Pancreas (tissue), 10 donors: ENCODE measurements around the gene OPCML. TPM values are rescaled to one million over a fixed set of nuclear protein-coding genes. Genes with fewer than 3 reads are reported as not detected.

Experiments
- ATAC-seq, 4 donors: fragments of 200-7000 bp; cut with Tn5 transposase; one replicate each; pipeline versions ENCODE4 v1.8.0 to v1.9.1; 2020; ENCODE audit warnings: mild to moderate bottlenecking in 4 of 4, moderate library complexity in 4 of 4
- DNase-seq, 6 donors: peaks; one replicate each; pipeline ENCODE4 v3.0.0-alpha.2; 2020
- FAIRE-seq: peaks from 2 replicates; lab custom pipeline; 2012; peaks lifted over from hg19 to GRCh38; lab: Jason Lieb, UNC
- H3K27ac ChIP-seq, 4 donors: fragments of 200-600 bp; sonication (generic); 1 replicate in 3 of 4; 2 replicates in 1 of 4; pipeline versions ENCODE4 v1.5.0 to v1.8.0; 2020
- H3K27me3 ChIP-seq, 4 donors: fragments of 200-600 bp; one replicate each; pipeline ENCODE4 v1.8.0; 2021
- H3K36me3 ChIP-seq, 3 donors: fragments of 200-600 bp; sonication (generic) in 1 of 3; one replicate each; pipeline versions ENCODE4 v1.5.0 to v1.8.0; 2020 to 2021
- H3K4me1 ChIP-seq, 3 donors: fragments of 200-600 bp; one replicate each; pipeline ENCODE4 v1.8.0; 2021
- H3K4me3 ChIP-seq, 4 donors: fragments of 200-600 bp; sonication (generic) in 2 of 4; one replicate each; pipeline versions ENCODE4 v1.5.0 to v1.8.0; 2020 to 2021
- H3K9me3 ChIP-seq, 4 donors: fragments of 200-600 bp; one replicate each; pipeline ENCODE4 v1.8.0; 2021
- CTCF ChIP-seq, 4 donors: fragments of 200-600 bp; sonication (generic) in 3 of 4; IDR thresholded peaks; one replicate each; pipeline versions ENCODE4 v1.5.0 to v1.8.0; 2021; ENCODE audit warnings: antibody characterized with exemption in 4 of 4
- WGBS, 2 donors: extraction: QIAGEN DNeasy Blood & Tissue Kit; methylation state at CpG; one replicate each; pipeline ENCODE4 v1.1.7; 2013; 5-methylcytosine and 5-hydroxymethylcytosine counted together
- intact Hi-C, 3 donors: fragments of 100-400 bp; cut with DNase I; formaldehyde crosslinking; loops; one replicate each; pipeline versions ENCODE4 v1.11.1 to v1.14.2; 2022
- polyA plus RNA-seq, 2 donors: library from polyadenylated mRNA; stranded (reverse); fragments of 200-250 nt; gene quantifications; one replicate each; pipeline ENCODE4 v1.2.3, GENCODE V29; 2013
- total RNA-seq, 6 donors: library from RNA; stranded (reverse); fragmentation: NEBNext Ultra II Directional in 4 of 6; extraction: Animal tissue kit (Norgen Biotek cat#: 25700) in 4 of 6; gene quantifications; one replicate each; pipeline versions ENCODE4 v1.2.1 to v1.2.4, GENCODE V29; 2021 to 2023
- donor health status: healthy with polysubstance abuse.
- donor health status: DM: no; HTN: no; CAD: no; lungs with moderate emphysema.
- donor health status: DM: no; HTN: no; CAD: no.
- donor health status: control.
- donor health status: control.
- donor health status: Bipolar disorder and iron deficiency.
- donor health status: DM: yes; HTN: yes; CAD: no.
- donor health status: DM: no; HTN: no; CAD: no.
- donor health status: DM: no; HTN: no; CAD: no.
- donor health status: DM: yes; HTN: yes; CAD: no.

The OPCML gene
- total and polyA plus RNA-seq, 8 donors: 0.05 to 0.31 (median 0.19) TPM

DNA sequence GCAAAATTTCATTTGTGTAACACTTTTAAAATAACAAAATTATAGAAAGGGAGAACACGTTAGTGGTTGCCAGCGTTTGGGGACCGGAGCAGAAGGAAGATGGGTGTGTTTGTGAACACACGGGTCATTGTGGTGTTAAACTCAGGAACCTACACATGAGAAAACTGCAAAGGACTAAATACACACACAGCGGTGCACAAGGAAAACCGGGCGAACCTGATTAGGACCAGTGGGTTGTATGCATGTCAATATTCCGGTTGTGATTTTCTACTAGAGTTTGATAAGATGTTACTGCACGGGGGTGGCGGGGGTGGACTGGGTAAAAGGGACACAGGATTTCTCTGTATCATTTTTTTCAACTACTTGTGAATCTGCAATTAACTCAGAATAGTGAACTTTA is 351.2 kb downstream of the OPCML start:
- intact Hi-C loops: no loop called here
- FAIRE-seq (no peak), ATAC-seq (no peak), DNase-seq (no peak)
- 10 to 15% methylated on average over 10 of the region's 10 CpGs for WGBS, 2 donors
- no peaks in the 10 kb centered on the region for H3K4me1 ChIP-seq
- no peak for TF ChIP-seq CTCF (IDR thresholded peaks at IDR 0.05)
- no peaks in the 10 kb centered on the region for H3K9me3 ChIP-seq
- no peaks in the 10 kb centered on the region for H3K36me3 ChIP-seq
- H3K27ac ChIP-seq: no peak overlapping the region
- H3K4me3 ChIP-seq: no peak overlapping the region
- H3K27me3 ChIP-seq: peaks cover 0 to 9% (median 0%) of the 10 kb centered on the region in 4 donors

DNA sequence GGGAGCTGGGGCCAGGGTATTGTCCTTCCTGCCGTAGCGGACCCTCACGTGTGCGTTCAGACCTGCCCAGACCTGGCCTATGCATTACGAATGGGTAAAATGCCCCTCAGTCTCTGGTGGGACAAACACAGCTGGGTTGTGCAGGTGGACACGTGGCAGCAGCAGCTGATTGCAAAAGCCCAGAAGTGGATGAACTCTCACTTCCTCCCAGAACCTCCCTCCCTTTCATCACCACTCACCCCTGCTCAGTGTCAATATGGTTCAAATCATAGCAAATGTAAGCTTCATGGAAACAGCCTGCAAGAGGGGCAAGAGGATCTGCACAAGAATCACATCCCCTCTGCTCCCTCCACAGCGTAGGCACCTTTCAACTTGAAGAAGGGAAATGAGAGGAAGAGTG is 352.1 kb downstream of the OPCML start:
- Histone ChIP-seq H3K4me1 (no peaks in the 10 kb centered on the region), H3K36me3 (no peaks in the 10 kb centered on the region), H3K27ac (no peak overlapping the region), H3K27me3 (peaks cover 0 to 9% (median 0%) of the 10 kb centered on the region in 4 donors), H3K4me3 (no peak overlapping the region), H3K9me3 (no peaks in the 10 kb centered on the region)
- WGBS, 2 donors: 53 to 77% methylated on average over 7 of the region's 7 CpGs
- no peak for DNase-seq
- ATAC-seq: no peak
- FAIRE-seq: no peak
- TF ChIP-seq CTCF (IDR thresholded peaks at IDR 0.05): no peak
- intact Hi-C loops: no loop called here

DNA sequence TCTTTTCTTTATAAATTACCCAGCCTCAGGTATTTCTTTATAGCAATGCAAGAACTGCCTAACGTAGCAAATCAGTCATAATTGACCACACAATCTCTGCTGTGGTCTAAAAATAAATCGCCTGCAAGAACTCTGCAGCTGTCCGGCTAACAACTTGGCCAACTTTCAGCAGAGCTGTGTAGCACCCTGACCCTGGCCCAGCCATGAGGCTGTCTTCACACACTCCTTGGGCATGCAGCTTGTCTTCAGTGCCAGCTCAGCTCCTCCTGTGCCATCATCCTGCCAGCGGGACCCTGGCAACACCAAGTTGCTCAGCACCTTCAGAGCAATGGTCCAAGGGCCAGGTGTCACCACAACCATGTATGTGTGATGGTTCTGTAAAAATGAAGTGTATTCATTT is 355.6 kb downstream of the OPCML start:
- no peak for FAIRE-seq
- intact Hi-C loops: no loop called here
- WGBS, 2 donors: 69% methylated on average over 4 of the region's 4 CpGs

DNA sequence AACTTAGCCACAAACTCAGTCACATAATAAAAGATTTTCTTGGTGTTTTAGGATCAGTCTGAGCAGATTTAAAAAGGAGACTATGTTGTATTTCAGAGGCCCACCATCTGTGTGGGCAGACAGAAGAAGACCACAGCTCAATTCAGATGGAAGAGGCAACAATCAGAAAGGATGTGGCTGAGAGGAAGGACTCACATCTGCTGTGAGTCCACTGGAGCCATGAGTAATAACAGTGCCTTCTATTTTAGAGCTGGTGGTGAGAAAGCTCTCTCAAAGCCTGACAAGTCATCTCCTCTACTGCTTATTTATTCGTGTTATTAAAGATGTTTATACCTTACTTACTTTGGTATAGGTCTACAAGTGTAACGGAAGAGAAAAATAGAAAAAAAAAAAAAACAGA is 357.2 kb downstream of the OPCML start:
- intact Hi-C loops: no loop called here
- WGBS, 2 donors: 68 to 74% methylated on average over 2 of the region's 2 CpGs
- Histone ChIP-seq H3K27me3 (no peaks in the 10 kb centered on the region), H3K9me3 (no peaks in the 10 kb centered on the region), H3K4me1 (no peaks in the 10 kb centered on the region), H3K27ac (no peak overlapping the region), H3K4me3 (no peak overlapping the region), H3K36me3 (no peaks in the 10 kb centered on the region)
- no peak for ATAC-seq
- FAIRE-seq: no peak
- no peak for TF ChIP-seq CTCF (IDR thresholded peaks at IDR 0.05)
- no peak for DNase-seq

More for the DNA sequence above, 355.6 kb downstream of the OPCML start:
- TF ChIP-seq CTCF (IDR thresholded peaks at IDR 0.05): no peak
- Histone ChIP-seq H3K27ac (no peak overlapping the region), H3K36me3 (no peaks in the 10 kb centered on the region), H3K27me3 (peaks cover 0 to 3% (median 0%) of the 10 kb centered on the region in 4 donors), H3K4me1 (no peaks in the 10 kb centered on the region), H3K9me3 (no peaks in the 10 kb centered on the region), H3K4me3 (no peak overlapping the region)
- no peak for DNase-seq
- no peak for ATAC-seq

DNA sequence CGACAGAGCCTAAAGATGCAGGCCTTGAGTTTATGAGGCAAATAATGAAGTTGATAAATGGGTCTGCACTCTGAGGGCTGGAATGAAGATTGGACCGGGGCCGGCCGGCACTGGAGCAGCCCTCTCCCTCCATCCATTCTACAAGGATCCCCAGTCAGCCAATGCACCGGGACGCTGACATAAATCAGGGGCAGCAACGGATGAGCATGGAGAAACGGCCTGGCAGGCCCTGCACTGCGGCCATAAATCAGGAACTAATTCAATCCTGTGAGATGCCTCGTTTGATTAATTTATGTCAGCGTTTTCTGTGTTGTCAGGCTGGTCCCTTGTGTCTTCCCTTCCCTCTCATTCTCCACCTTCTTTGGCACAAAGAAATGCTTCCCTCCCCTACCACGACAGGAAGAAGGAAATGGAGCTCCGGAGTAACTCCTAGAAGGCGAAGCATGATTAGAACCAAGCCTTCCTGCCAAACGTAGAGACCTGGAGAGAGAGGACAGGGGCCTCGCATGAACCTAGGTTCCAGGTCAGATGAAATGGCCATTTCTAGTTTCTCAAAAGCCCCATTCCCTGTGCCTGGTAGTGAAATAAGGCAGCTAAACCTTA is 358.4 kb downstream of the OPCML start:
- H3K27ac ChIP-seq: no peak overlapping the region
- TF ChIP-seq CTCF (IDR thresholded peaks at IDR 0.05): no peak
- DNase-seq: no peak
- FAIRE-seq: no peak
- no peaks in the 10 kb centered on the region for H3K9me3 ChIP-seq
- H3K27me3 ChIP-seq: no peaks in the 10 kb centered on the region
- intact Hi-C loops: no loop called here
- H3K4me1 ChIP-seq: no peaks in the 10 kb centered on the region
- no peak for ATAC-seq
- H3K4me3 ChIP-seq: no peak overlapping the region
- 68 to 70% methylated on average over 16 of the region's 16 CpGs for WGBS, 2 donors
- H3K36me3 ChIP-seq: no peaks in the 10 kb centered on the region
